Skin epidermis (tissue), 12 donors: ENCODE measurements around the gene NEK11.
"Not testable (repeated sequence)": the region's sequence is repeated elsewhere in the genome, so short reads cannot be mapped to it uniquely, and the experiment has no call there.

Experiments used
- H3K27ac ChIP-seq, 21 experiments: fragments of 200-600 bp; sonication (generic) in 11 of 21; one replicate each; pipeline ENCODE4 v1.5.0; 2020; ENCODE audit warnings: mild to moderate bottlenecking in 3 of 21, inconsistent platforms in 2 of 21, moderate library complexity in 2 of 21
- H3K4me3 ChIP-seq, 7 experiments: fragments of 200-600 bp; sonication (generic) in 2 of 7; one replicate each; pipeline ENCODE4 v1.5.0; 2020; ENCODE audit warnings: inconsistent platforms in 2 of 7, mild to moderate bottlenecking in 2 of 7, moderate library complexity in 1 of 7

The NEK11 gene

GRCh38 chr3:131036200-131036816 lies 9.6 kb downstream of the NEK11 start:
- Histone ChIP-seq H3K4me3 (no peak overlapping the region), H3K27ac (no peak overlapping the region)

DNA sequence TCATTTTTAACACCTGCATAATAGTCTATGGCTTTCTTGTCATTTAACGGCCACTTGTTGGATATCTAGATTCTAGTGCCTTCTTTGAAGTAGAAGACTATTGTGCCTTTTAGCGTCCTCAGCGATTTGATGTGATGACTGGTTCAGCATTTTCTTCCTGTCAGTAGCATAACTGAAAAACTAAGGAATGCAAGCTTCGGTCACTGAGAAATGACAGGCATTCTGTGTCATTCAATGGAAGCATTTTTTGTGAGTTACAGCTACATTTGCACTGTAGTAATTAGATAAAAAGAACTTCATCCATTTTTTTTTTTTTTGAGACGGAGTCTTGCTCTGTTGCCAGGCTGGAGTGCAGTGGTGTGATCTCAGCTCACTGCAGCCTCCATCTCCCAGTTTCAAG lies 10.3 kb downstream of the NEK11 start:
- no peak overlapping the region for H3K27ac ChIP-seq
- H3K4me3 ChIP-seq, result no peak overlapping the region

DNA sequence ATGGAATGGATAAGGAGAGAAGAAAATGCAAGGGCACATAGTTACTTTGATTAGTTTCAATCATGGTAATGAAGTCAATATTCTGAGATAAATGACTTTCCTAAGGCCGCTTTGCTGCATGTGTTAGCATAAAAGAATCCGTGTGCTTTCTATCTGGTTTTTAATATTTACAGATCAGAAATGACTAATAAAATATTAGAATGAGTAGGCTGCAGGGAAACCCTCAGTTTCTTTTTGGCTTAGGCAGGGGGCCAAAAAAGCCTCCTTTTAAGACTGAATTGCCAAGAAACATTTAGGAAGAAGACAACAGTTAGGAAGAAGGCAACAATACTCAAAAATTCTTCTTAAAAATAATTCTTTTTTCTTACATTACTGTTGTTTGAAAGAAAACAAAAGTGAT lies 11.6 kb downstream of the NEK11 start:
- no peak overlapping the region for H3K27ac ChIP-seq
- no peak overlapping the region for H3K4me3 ChIP-seq

DNA sequence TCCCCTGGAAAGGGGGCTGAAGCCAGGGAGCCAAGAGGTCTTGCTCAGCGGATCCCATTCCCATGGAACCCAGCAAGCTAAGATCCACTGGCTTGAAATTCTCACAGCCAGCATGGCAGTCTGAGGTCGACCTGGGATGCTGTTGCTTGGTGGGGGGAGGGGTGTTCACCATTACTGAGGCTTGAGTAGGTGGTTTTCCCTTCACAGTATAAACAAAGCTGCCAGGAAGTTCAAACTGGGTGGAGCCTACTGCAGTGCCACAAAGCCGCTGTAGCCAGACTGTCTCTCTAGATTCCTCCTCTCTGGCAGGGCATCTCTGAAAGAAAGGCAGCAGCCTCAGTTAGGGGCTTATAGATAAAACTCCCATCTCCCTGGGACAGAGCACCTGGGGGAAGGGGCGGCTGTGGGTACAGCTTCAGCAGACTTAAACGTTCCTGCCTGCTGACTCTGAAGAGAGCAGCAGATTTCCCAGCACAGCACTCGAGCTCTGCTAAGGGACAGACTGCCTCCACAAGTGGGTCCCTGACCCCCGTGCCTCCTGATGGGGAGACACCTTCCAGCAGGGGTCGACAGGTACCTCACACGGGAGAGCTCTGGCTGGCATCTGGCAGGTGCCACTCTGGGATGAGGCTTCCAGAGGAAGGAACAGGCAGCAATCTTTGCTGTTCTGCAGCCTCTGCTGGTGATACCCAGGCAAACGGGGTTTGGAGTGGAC lies 15.8 kb downstream of the NEK11 start:
- H3K27ac ChIP-seq, result peak overlapping the region in 3 of 21 experiments; percentile 65 to 70 (median 69)
- not testable (repeated sequence) for H3K4me3 ChIP-seq

DNA sequence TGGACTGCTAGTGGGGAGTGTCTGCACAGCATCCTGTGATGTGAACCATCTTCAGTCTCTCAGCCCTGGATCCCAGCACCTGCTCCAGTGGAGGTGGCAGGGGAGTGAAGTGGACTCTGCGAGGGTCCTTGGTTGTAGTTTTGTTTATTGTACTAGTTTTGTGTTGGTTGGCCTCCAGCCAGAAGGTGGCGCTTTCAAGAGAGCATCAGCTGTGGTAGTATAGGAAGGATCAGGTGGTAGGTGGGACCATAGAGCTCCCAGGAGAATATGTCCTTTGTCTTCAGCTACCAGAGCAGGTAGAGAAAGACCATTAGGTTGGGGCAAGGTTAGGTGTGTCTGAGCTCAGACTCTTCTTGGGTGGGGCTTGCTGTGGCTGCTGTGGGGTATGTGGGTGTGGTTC lies 20.9 kb downstream of the NEK11 start:
- H3K27ac ChIP-seq, result no peak overlapping the region

GRCh38 chr3:131048030-131048429 lies 21.4 kb downstream of the NEK11 start:
- Histone ChIP-seq H3K27ac (no peak overlapping the region), H3K4me3 (no peak overlapping the region)

More for the DNA sequence above, 20.9 kb downstream of the NEK11 start:
- H3K4me3 ChIP-seq, result no peak overlapping the region

DNA sequence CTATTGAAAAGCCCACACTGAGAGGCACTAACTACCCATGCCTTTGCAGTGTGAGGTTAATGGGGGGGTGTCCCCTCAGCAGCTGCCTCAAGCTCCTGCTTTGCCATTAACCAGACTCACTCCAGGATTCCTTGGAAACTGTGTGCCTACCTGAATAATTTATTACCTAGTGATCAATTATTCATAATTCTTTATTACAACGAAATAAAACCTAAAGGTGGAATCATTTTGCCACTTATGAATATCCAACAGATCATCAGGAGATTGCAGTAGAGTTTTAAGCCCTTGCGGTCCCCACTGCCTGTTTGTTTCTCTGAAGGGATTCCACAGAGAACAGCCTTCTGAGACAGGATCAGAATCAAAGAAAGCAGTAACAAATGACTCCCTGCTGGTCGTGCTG lies 23.3 kb downstream of the NEK11 start:
- Histone ChIP-seq H3K27ac (no peak overlapping the region), H3K4me3 (no peak overlapping the region)

GRCh38 chr3:131053043-131053859 lies 26.6 kb downstream of the NEK11 start:
- Histone ChIP-seq H3K4me3 (no peak overlapping the region), H3K27ac (no peak overlapping the region)

GRCh38 chr3:131067983-131068382 lies 41.3 kb downstream of the NEK11 start:
- Histone ChIP-seq H3K4me3 (no peak overlapping the region), H3K27ac (no peak overlapping the region)

DNA sequence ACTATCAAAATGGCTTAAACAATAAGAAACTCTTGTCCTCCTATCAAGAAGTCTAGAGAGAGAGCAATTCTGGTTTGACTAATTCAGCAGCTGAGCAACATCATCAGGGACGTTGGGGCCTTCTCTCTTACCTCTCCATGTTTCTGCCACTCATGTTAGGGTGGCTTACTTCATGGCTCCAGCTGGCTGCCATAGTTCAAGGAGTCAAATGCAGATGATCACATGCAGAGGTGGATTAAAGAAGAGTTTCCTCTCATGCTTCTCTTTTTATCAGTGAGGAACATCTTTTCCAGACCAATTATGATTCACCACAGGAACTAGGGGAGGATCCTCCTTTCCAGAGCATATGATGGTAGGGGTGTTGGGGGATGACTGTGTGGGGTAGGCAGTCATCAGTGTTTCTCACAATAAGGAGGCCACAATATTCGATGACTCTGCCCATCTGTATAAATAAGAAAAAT lies 45.5 kb downstream of the NEK11 start:
- Histone ChIP-seq H3K4me3 (no peak overlapping the region), H3K27ac (peak overlapping the region in 2 of 21 experiments; percentile 3 to 21)

DNA sequence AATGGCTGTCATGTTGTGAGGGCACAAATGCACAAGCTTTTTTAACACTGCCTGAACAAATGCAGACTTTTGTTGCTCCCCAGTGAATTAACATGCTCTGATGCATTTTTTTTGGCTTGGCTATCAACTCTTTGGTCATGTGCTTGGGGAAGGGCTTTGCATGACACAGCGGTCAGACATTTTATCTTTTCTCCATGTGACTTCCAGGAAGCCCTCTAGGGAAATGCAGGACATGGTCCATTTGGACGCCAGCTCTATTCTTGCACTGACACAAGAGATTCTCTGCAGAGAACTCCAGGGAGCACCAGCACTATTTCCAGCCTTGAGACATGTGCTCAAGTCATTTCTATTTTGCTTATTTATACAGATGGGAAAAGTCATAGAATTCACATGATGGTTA lies 46.2 kb downstream of the NEK11 start:
- H3K4me3 ChIP-seq, result no peak overlapping the region
- peak overlapping the region in 3 of 21 experiments; percentile 3 to 21 (median 6) for H3K27ac ChIP-seq

- Histone ChIP-seq H3K27ac (no peak overlapping the region), H3K4me3 (no peak overlapping the region)
Measured at GRCh38 chr3:131075632-131076328, 49.1 kb downstream of the NEK11 start.

- no peak overlapping the region for H3K27ac ChIP-seq
- H3K4me3 ChIP-seq, result no peak overlapping the region
Measured at GRCh38 chr3:131077904-131078303, 51.2 kb downstream of the NEK11 start.

GRCh38 chr3:131079086-131079485 lies 52.4 kb downstream of the NEK11 start:
- H3K4me3 ChIP-seq, result no peak overlapping the region
- no peak overlapping the region for H3K27ac ChIP-seq

- H3K4me3 ChIP-seq, result no peak overlapping the region
- H3K27ac ChIP-seq, result no peak overlapping the region
Measured at GRCh38 chr3:131081224-131081623, 54.5 kb downstream of the NEK11 start.

DNA sequence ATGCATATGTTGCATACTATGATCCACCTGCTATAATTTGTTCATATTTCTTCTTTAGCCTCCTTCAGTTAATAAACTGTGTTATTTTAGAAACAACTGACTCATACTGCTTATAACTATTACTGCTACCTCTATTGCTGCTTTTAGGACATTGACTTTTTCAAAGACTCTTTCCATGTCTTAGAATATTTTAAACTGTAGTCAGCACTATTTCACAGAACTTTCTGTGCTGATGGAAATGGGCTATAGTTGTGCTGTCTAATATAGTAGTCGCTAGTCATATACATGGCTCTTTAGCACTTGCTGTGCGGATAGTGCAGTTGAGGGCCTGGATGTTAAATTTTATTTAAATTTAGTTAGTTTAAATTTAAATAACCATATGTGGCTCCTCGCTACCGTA lies 55.6 kb downstream of the NEK11 start:
- no peak overlapping the region for H3K27ac ChIP-seq
- no peak overlapping the region for H3K4me3 ChIP-seq

GRCh38 chr3:131082871-131083863 lies 56.5 kb downstream of the NEK11 start:
- no peak overlapping the region for H3K4me3 ChIP-seq
- H3K27ac ChIP-seq, result no peak overlapping the region

DNA sequence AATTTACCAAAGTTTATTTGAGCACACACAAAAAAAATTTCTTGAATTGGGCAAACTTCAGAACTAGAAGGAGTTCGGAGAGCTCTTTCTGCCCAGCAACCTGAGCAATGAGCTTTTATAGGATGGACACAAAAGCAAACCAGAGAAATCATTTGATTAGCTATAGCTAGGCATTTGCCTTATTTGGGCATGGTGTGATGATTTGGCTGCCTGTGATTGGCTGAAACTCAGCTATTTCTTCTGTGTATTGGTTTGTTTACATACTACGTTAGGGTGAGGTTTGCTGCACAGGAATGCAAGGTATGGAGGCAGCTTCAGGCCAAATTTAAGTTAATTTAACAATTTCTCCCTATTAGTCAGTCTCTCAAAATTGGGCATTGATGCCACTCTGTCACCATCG lies 65.1 kb downstream of the NEK11 start:
- no peak overlapping the region for H3K4me3 ChIP-seq
- H3K27ac ChIP-seq, result no peak overlapping the region
